ENCODE data around the gene MYH14.
"Not testable (repeated sequence)": the region's sequence is repeated elsewhere in the genome, so short reads cannot be mapped to it uniquely, and the experiment has no call there.

MYH14 gene

GRCh38 chr19:50228153-50228552 is 24.7 kb downstream of the MYH14 start:
- DNase-seq: not testable (repeated sequence)

- no peak for DNase-seq
These were observed 27.2 kb downstream of the MYH14 start for GRCh38 chr19:50230379-50231351.

GRCh38 chr19:50231417-50231816 is 28.0 kb downstream of the MYH14 start:
- DNase-seq: not testable (repeated sequence)

- DNase-seq: no peak
These were observed 28.4 kb downstream of the MYH14 start for GRCh38 chr19:50231821-50232220.

- DNase-seq: no peak
These were observed 29.2 kb downstream of the MYH14 start for GRCh38 chr19:50232600-50232999.

- DNase-seq: no peak
These were observed 30.0 kb downstream of the MYH14 start for GRCh38 chr19:50233308-50233910.

- not testable (repeated sequence) for DNase-seq
These were observed 34.1 kb downstream of the MYH14 start for GRCh38 chr19:50237493-50237892.

GRCh38 chr19:50238043-50238442 is 34.6 kb downstream of the MYH14 start:
- DNase-seq: no peak

GRCh38 chr19:50239921-50240590 is 36.6 kb downstream of the MYH14 start:
- DNase-seq: no peak

GRCh38 chr19:50242581-50242980 is 39.2 kb downstream of the MYH14 start:
- DNase-seq: no peak

GRCh38 chr19:50244695-50245094 is 41.3 kb downstream of the MYH14 start:
- no peak for DNase-seq

- DNase-seq: no peak
These were observed 45.0 kb downstream of the MYH14 start for GRCh38 chr19:50248413-50248812.

- DNase-seq: no peak
These were observed 45.4 kb downstream of the MYH14 start for GRCh38 chr19:50248826-50249225.

- no peak for DNase-seq
These were observed 46.2 kb downstream of the MYH14 start for GRCh38 chr19:50249636-50250035.

- DNase-seq: no peak
These were observed 47.2 kb downstream of the MYH14 start for GRCh38 chr19:50250450-50251136.

GRCh38 chr19:50252111-50252886 is 48.9 kb downstream of the MYH14 start:
- DNase-seq: peak; percentile 28

- DNase-seq: no peak
These were observed 49.5 kb downstream of the MYH14 start for GRCh38 chr19:50252887-50253268.

GRCh38 chr19:50255115-50255514 is 51.7 kb downstream of the MYH14 start:
- no peak for DNase-seq

GRCh38 chr19:50257141-50257540 is 53.7 kb downstream of the MYH14 start:
- no peak for DNase-seq

- DNase-seq: no peak
These were observed 55.5 kb downstream of the MYH14 start for GRCh38 chr19:50258918-50259372.

- DNase-seq: no peak
These were observed 58.1 kb downstream of the MYH14 start for GRCh38 chr19:50261446-50261970.

- no peak for DNase-seq
These were observed 59.8 kb downstream of the MYH14 start for GRCh38 chr19:50263176-50263575.

All from activated naive CD4-positive, alpha-beta T cell treated with anti-CD3 and anti-CD28 coated beads, Interleukin-2, amount 50 U/mL, for 16 hours (primary cell).